Fibroblast of lung (primary cell): ENCODE results near the gene KLHL13. TPM values are rescaled to one million over a fixed set of nuclear protein-coding genes. Genes with fewer than 3 reads are reported as not detected.

Source experiments
- DNase-seq, 2 donors: peaks; one replicate each; pipeline versions ENCODE4 v3.0.0 to v3.0.0-alpha.2; 2010; ENCODE audit warnings: low read depth in 2 of 2
- H2AFZ ChIP-seq: 2 replicates; pipeline ENCODE4 v1.5.1; 2012; ENCODE audit warnings: low read length, control low read depth, inconsistent platforms
- H3K27ac ChIP-seq: 2 replicates; pipeline ENCODE4 v1.5.1; 2011; ENCODE audit warnings: low read length, control low read depth; ENCODE audit not compliant: insufficient read depth
- H3K27me3 ChIP-seq: 2 replicates; pipeline ENCODE4 v1.5.1; 2011; ENCODE audit warnings: mild to moderate bottlenecking, low read length; ENCODE audit not compliant: control insufficient read depth, insufficient read depth
- H3K36me3 ChIP-seq: 2 replicates; pipeline ENCODE4 v1.5.1; 2011; ENCODE audit warnings: low read length; ENCODE audit not compliant: control insufficient read depth, insufficient read depth
- H3K4me1 ChIP-seq: 2 replicates; pipeline ENCODE4 v1.5.1; 2011; ENCODE audit warnings: low read length; ENCODE audit not compliant: control insufficient read depth, insufficient read depth; ENCODE audit errors: extremely low read depth
- H3K4me2 ChIP-seq: 2 replicates; pipeline ENCODE4 v1.5.1; 2011; ENCODE audit warnings: low read length, control low read depth; ENCODE audit not compliant: insufficient read depth; ENCODE audit errors: extremely low read depth
- H3K4me3 ChIP-seq, 4 experiments: fragments of 200-600 bp in 1 of 4; sonication (generic) in 1 of 4; replicated peaks in 1 of 4; 2 replicates each; pipeline ENCODE4 v1.5.1; 2011 to 2016; ENCODE audit warnings: low read length in 4 of 4, low read depth in 3 of 4, mild to moderate bottlenecking in 3 of 4, control low read depth in 2 of 4, inconsistent platforms in 1 of 4, mixed read lengths in 1 of 4; ENCODE audit not compliant: insufficient read depth in 1 of 4; ENCODE audit errors: control extremely low read depth in 1 of 4
- H3K79me2 ChIP-seq: 2 replicates; pipeline ENCODE4 v1.5.1; 2012; ENCODE audit warnings: mild to moderate bottlenecking, low read length, inconsistent platforms; ENCODE audit not compliant: control insufficient read depth, insufficient read depth
- H3K9ac ChIP-seq: 2 replicates; pipeline ENCODE4 v1.5.1; 2011; ENCODE audit warnings: mild to moderate bottlenecking, low read length, control low read depth; ENCODE audit not compliant: insufficient read depth
- H3K9me3 ChIP-seq: 2 replicates; pipeline ENCODE4 v1.5.1; 2012; ENCODE audit warnings: low read depth, low read length; ENCODE audit not compliant: control insufficient read depth, insufficient read depth
- H4K20me1 ChIP-seq: 2 replicates; pipeline ENCODE4 v1.5.1; 2011; ENCODE audit warnings: low read length; ENCODE audit not compliant: control insufficient read depth, insufficient read depth; ENCODE audit errors: extremely low read depth
- EZH2 ChIP-seq: IDR thresholded peaks from 2 replicates; pipeline ENCODE4 v1.5.1; 2012; ENCODE audit warnings: low read length, control low read depth, mild to moderate bottlenecking; ENCODE audit errors: missing control alignments
- polyA plus RNA-seq, 2 donors: library from polyadenylated mRNA; depleted of rRNA in 1 of 2; stranded (reverse) in 1 of 2; unstranded in 1 of 2; fragments of >200 nt; gene quantifications; 2 replicates each; pipeline ENCODE4 v1.2.1, GENCODE V29; 2011 to 2012; ENCODE audit warnings: missing spikeins in 1 of 2
- total RNA-seq: library from RNA; depleted of rRNA; stranded (reverse); fragments of >200 nt; gene quantifications from 2 replicates; pipeline ENCODE4 v1.2.1, GENCODE V29; 2014
- TF ChIP-seq, protein P1 (sequence below), 2 donors: IDR thresholded peaks in 1 of 2; conservative IDR thresholded peaks in 1 of 2; 1 replicate in 1 of 2; 2 replicates in 1 of 2; pipeline ENCODE4 v1.5.1; 2011 to 2012; ENCODE audit warnings: low read length in 2 of 2, control low read depth in 1 of 2, inconsistent platforms in 1 of 2, low read depth in 1 of 2, mild to moderate bottlenecking in 1 of 2

KLHL13 gene
- total and polyA plus RNA-seq, 2 donors (not counting 1 experiment from before 2014, with no cell fraction given) = 6.2 to 22.5 TPM

DNA sequence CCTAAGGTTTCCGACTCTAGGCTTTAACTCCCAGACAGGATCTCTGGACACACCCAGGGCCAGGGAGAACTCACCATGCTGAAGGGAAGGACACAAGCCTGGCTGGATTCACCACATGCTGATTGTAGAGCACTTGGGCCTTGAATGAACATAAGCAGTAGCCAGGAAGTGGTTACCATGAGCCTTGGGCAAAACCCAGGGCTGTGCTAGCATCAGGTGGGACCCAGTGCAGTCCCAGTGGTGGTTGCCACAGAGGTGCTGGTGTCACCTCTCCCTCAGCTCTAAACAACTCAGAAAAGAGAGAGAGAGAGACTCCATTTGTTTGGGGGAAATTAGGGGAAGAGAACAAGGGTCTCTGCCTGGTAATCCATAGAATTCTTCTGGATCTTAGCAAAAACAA is 77.0 kb downstream of the KLHL13 start:
- no peak overlapping the region for H3K4me3 ChIP-seq

GRCh38 chrX:118038614-118039365 is 77.8 kb downstream of the KLHL13 start:
- TF ChIP-seq, protein P1, sequence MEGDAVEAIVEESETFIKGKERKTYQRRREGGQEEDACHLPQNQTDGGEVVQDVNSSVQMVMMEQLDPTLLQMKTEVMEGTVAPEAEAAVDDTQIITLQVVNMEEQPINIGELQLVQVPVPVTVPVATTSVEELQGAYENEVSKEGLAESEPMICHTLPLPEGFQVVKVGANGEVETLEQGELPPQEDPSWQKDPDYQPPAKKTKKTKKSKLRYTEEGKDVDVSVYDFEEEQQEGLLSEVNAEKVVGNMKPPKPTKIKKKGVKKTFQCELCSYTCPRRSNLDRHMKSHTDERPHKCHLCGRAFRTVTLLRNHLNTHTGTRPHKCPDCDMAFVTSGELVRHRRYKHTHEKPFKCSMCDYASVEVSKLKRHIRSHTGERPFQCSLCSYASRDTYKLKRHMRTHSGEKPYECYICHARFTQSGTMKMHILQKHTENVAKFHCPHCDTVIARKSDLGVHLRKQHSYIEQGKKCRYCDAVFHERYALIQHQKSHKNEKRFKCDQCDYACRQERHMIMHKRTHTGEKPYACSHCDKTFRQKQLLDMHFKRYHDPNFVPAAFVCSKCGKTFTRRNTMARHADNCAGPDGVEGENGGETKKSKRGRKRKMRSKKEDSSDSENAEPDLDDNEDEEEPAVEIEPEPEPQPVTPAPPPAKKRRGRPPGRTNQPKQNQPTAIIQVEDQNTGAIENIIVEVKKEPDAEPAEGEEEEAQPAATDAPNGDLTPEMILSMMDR (conservative IDR thresholded peaks at IDR 0.05 in 1 of 2, IDR thresholded peaks at IDR 0.05 in 1 of 2; ENCODE audit: low read depth in 1 of 2, low read length in 2 of 2) = no peak
- no peak for TF ChIP-seq EZH2
- peak in 1 of 2 donors; percentile 5 for DNase-seq

More for the DNA sequence above, 77.0 kb downstream of the KLHL13 start:
- Histone ChIP-seq H3K4me2 (no peak overlapping the region), H3K9ac (no peak overlapping the region), H3K36me3 (no peaks in the 10 kb centered on the region), H3K27me3 (no peaks in the 10 kb centered on the region), H3K27ac (no peak overlapping the region), H3K9me3 (no peaks in the 10 kb centered on the region), H4K20me1 (no peaks in the 10 kb centered on the region), H3K79me2 (no peaks in the 10 kb centered on the region), H3K4me1 (no peaks in the 10 kb centered on the region), H2AFZ (no peak overlapping the region)
- no peak for TF ChIP-seq EZH2
- TF ChIP-seq, protein P1 (conservative IDR thresholded peaks at IDR 0.05 in 1 of 2, IDR thresholded peaks at IDR 0.05 in 1 of 2; ENCODE audit: low read depth in 1 of 2, low read length in 2 of 2) = no peak
- no peak for DNase-seq

DNA sequence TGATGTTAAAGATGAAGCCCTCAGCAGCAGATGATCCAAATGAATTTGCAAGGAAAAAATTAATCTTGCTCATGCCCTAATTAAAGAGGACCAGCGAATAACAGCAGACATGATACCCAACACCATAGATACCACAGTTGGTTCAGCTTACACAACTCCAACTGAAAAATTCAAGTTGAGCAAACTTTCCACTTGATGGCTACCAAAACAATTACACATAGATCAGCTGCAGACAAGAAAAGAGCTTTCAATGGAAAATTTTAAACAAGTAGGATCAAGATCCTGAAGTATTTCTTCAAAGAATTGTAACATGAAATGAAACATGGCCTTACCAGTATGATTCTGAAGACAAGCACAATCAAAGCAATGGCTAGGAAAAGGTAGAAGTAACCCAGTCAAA is 90.0 kb downstream of the KLHL13 start:
- no peak overlapping the region for H2AFZ ChIP-seq
- H3K9me3 ChIP-seq = no peaks in the 10 kb centered on the region
- no peaks in the 10 kb centered on the region for H3K27me3 ChIP-seq
- H3K4me2 ChIP-seq = no peak overlapping the region
- DNase-seq = no peak
- no peaks in the 10 kb centered on the region for H3K4me1 ChIP-seq
- no peak overlapping the region for H3K4me3 ChIP-seq
- TF ChIP-seq, protein P1 (conservative IDR thresholded peaks at IDR 0.05 in 1 of 2, IDR thresholded peaks at IDR 0.05 in 1 of 2; ENCODE audit: low read depth in 1 of 2, low read length in 2 of 2) = no peak
- no peak for TF ChIP-seq EZH2
- no peaks in the 10 kb centered on the region for H4K20me1 ChIP-seq
- H3K36me3 ChIP-seq = no peaks in the 10 kb centered on the region
- no peak overlapping the region for H3K27ac ChIP-seq
- no peak overlapping the region for H3K9ac ChIP-seq
- no peaks in the 10 kb centered on the region for H3K79me2 ChIP-seq

More at GRCh38 chrX:118038614-118039365, 77.8 kb downstream of the KLHL13 start:
- H2AFZ ChIP-seq = no peak overlapping the region
- no peaks in the 10 kb centered on the region for H3K4me1 ChIP-seq
- H4K20me1 ChIP-seq = no peaks in the 10 kb centered on the region
- H3K9ac ChIP-seq = no peak overlapping the region
- no peak overlapping the region for H3K27ac ChIP-seq
- H3K79me2 ChIP-seq = no peaks in the 10 kb centered on the region
- H3K4me2 ChIP-seq = no peak overlapping the region
- no peaks in the 10 kb centered on the region for H3K36me3 ChIP-seq
- H3K4me3 ChIP-seq = no peak overlapping the region
- no peaks in the 10 kb centered on the region for H3K27me3 ChIP-seq
- H3K9me3 ChIP-seq = no peaks in the 10 kb centered on the region
